ENCODE data around the gene ZNF391.

GRCh38 chr6:27406085-27406484 is 17.5 kb downstream of the ZNF391 start:
- TF ChIP-seq ZNF274 (IDR thresholded peaks at IDR 0.05; ENCODE audit: low read length) (no peak), ZNF274 (tag by site-specific recombination; IDR thresholded peaks at IDR 0.05; ENCODE audit: borderline replicate concordance) (no peak), CTCF (tag by site-specific recombination; IDR thresholded peaks at IDR 0.05) (no peak), SP2 (tag by site-specific recombination; IDR thresholded peaks at IDR 0.05) (no peak), ZNF175 (tag by site-specific recombination; IDR thresholded peaks at IDR 0.05) (no peak), ZBTB6 (tag by site-specific recombination; IDR thresholded peaks at IDR 0.05) (no peak), ZNF302 (tag by site-specific recombination; IDR thresholded peaks at IDR 0.05; ENCODE audit: low read depth) (no peak), ZNF221 (tag by site-specific recombination; IDR thresholded peaks at IDR 0.05; ENCODE audit: borderline replicate concordance) (no peak)

Data from HEK293 (cell line).